Skeletal muscle tissue (tissue), 4 donors: ENCODE results near the gene NOS1. TPM values are rescaled to one million over a fixed set of nuclear protein-coding genes. Genes with fewer than 3 reads are reported as not detected.
"Not testable (repeated sequence)": the region's sequence is repeated elsewhere in the genome, so short reads cannot be mapped to it uniquely, and the experiment has no call there.

Experiments used
- H3K27ac ChIP-seq: one replicate; pipeline ENCODE4 v1.7.0; 2013; ENCODE audit warnings: mild to moderate bottlenecking, low read depth, low read length, inconsistent platforms
- H3K27me3 ChIP-seq, 3 donors: one replicate each; pipeline ENCODE4 v1.7.0; 2013; ENCODE audit warnings: low read length in 3 of 3; ENCODE audit not compliant: control insufficient read depth in 3 of 3, insufficient read depth in 3 of 3
- H3K36me3 ChIP-seq, 3 donors: one replicate each; pipeline ENCODE4 v1.7.0; 2013; ENCODE audit warnings: low read length in 3 of 3; ENCODE audit not compliant: control insufficient read depth in 3 of 3, insufficient read depth in 3 of 3
- H3K4me1 ChIP-seq, 3 donors: one replicate each; pipeline ENCODE4 v1.7.0; 2013; ENCODE audit warnings: low read length in 3 of 3, mild to moderate bottlenecking in 3 of 3; ENCODE audit not compliant: control insufficient read depth in 3 of 3, insufficient read depth in 3 of 3
- H3K4me3 ChIP-seq, 3 donors: one replicate each; pipeline ENCODE4 v1.7.0; 2013; ENCODE audit warnings: low read length in 3 of 3
- H3K9ac ChIP-seq, 3 donors: one replicate each; pipeline ENCODE4 v1.7.0; 2013; ENCODE audit warnings: low read length in 3 of 3, mild to moderate bottlenecking in 3 of 3, moderate library complexity in 2 of 3, low read depth in 1 of 3
- H3K9me3 ChIP-seq, 3 donors: one replicate each; pipeline ENCODE4 v1.7.0; 2013; ENCODE audit warnings: low read length in 3 of 3; ENCODE audit not compliant: control insufficient read depth in 3 of 3
- total RNA-seq: library from RNA; depleted of rRNA; stranded (reverse); fragments of >200 nt; gene quantifications from one replicate; pipeline ENCODE4 v1.2.3, GENCODE V29; 2014
- donor health status: Osteomylitis.

The NOS1 gene
- total RNA-seq, 1 donor from 2014 or later, result 0.52 TPM

GRCh38 chr12:117227000-117227653, 134.3 kb downstream of the NOS1 start:
- H3K9ac ChIP-seq, result no peak overlapping the region
- no peaks in the 10 kb centered on the region for H3K4me1 ChIP-seq
- H3K9me3 ChIP-seq, result no peaks in the 10 kb centered on the region
- H3K27ac ChIP-seq, result no peak overlapping the region
- H3K27me3 ChIP-seq, result no peaks in the 10 kb centered on the region
- H3K36me3 ChIP-seq, result peaks cover 28 to 52% (median 44%) of the 10 kb centered on the region in 3 donors
- H3K4me3 ChIP-seq, result no peak overlapping the region

- no peaks in the 10 kb centered on the region for H3K9me3 ChIP-seq
- no peak overlapping the region for H3K27ac ChIP-seq
- H3K36me3 ChIP-seq, result peaks cover 22 to 47% (median 39%) of the 10 kb centered on the region in 3 donors
- H3K27me3 ChIP-seq, result no peaks in the 10 kb centered on the region
- H3K4me3 ChIP-seq, result no peak overlapping the region
- H3K9ac ChIP-seq, result no peak overlapping the region
- no peaks in the 10 kb centered on the region for H3K4me1 ChIP-seq
Measured at GRCh38 chr12:117226505-117226904, 134.9 kb downstream of the NOS1 start.

- Histone ChIP-seq H3K4me1 (no peaks in the 10 kb centered on the region), H3K36me3 (peaks cover 17 to 39% (median 38%) of the 10 kb centered on the region in 3 donors), H3K9me3 (no peaks in the 10 kb centered on the region), H3K4me3 (no peak overlapping the region), H3K27me3 (peaks cover 0 to 2% (median under 1%) of the 10 kb centered on the region in 3 donors), H3K9ac (no peak overlapping the region), H3K27ac (no peak overlapping the region)
Measured at GRCh38 chr12:117225179-117225578, 136.2 kb downstream of the NOS1 start.

GRCh38 chr12:117220947-117221346, 140.5 kb downstream of the NOS1 start:
- H3K27ac ChIP-seq, H3K4me1 ChIP-seq, H3K9me3 ChIP-seq, H3K4me3 ChIP-seq, H3K9ac ChIP-seq: not testable (repeated sequence)
- peaks cover 13 to 34% (median 28%) of the 10 kb centered on the region in 3 donors for H3K36me3 ChIP-seq
- H3K27me3 ChIP-seq, result peaks cover 0 to 13% (median 3%) of the 10 kb centered on the region in 3 donors

- H3K27me3 ChIP-seq, result peaks cover 0 to 13% (median 3%) of the 10 kb centered on the region in 3 donors
- peaks cover 13 to 21% (median 20%) of the 10 kb centered on the region in 3 donors for H3K36me3 ChIP-seq
- no peaks in the 10 kb centered on the region for H3K9me3 ChIP-seq
- H3K4me3 ChIP-seq, result no peak overlapping the region
- H3K4me1 ChIP-seq, result peaks cover 0 to 15% (median 2%) of the 10 kb centered on the region in 3 donors
- no peak overlapping the region for H3K9ac ChIP-seq
- no peak overlapping the region for H3K27ac ChIP-seq
Measured at GRCh38 chr12:117218149-117218548, 143.3 kb downstream of the NOS1 start.

- Histone ChIP-seq H3K9ac (no peak overlapping the region), H3K4me1 (peaks cover 0 to 16% (median 2%) of the 10 kb centered on the region in 3 donors), H3K27ac (no peak overlapping the region), H3K4me3 (no peak overlapping the region), H3K9me3 (no peaks in the 10 kb centered on the region), H3K36me3 (peaks cover 6 to 16% (median 14%) of the 10 kb centered on the region in 3 donors), H3K27me3 (peaks cover 0 to 13% (median 3%) of the 10 kb centered on the region in 3 donors)
Measured at GRCh38 chr12:117216686-117217085, 144.7 kb downstream of the NOS1 start.

- Histone ChIP-seq H3K9me3 (no peaks in the 10 kb centered on the region), H3K27ac (no peak overlapping the region), H3K36me3 (peaks cover 3 to 10% (median 9%) of the 10 kb centered on the region in 3 donors), H3K27me3 (peaks cover 0 to 7% (median 0%) of the 10 kb centered on the region in 3 donors), H3K4me1 (peaks cover 0 to 16% (median 2%) of the 10 kb centered on the region in 3 donors), H3K4me3 (no peak overlapping the region), H3K9ac (no peak overlapping the region)
Measured at GRCh38 chr12:117214797-117215196, 146.6 kb downstream of the NOS1 start.

GRCh38 chr12:117213295-117213808, 148.1 kb downstream of the NOS1 start:
- H3K27me3 ChIP-seq, result peaks cover 0 to 2% (median 0%) of the 10 kb centered on the region in 3 donors
- peaks cover 0 to 13% (median 2%) of the 10 kb centered on the region in 3 donors for H3K4me1 ChIP-seq
- H3K27ac ChIP-seq, result no peak overlapping the region
- no peaks in the 10 kb centered on the region for H3K9me3 ChIP-seq
- H3K4me3 ChIP-seq, result no peak overlapping the region
- peaks cover 0 to 7% (median 5%) of the 10 kb centered on the region in 3 donors for H3K36me3 ChIP-seq
- no peak overlapping the region for H3K9ac ChIP-seq

GRCh38 chr12:117212563-117213190, 148.7 kb downstream of the NOS1 start:
- Histone ChIP-seq H3K9ac (no peak overlapping the region), H3K4me3 (no peak overlapping the region), H3K9me3 (no peaks in the 10 kb centered on the region), H3K27me3 (peaks cover 0 to 2% (median 0%) of the 10 kb centered on the region in 3 donors), H3K27ac (no peak overlapping the region), H3K36me3 (peaks cover 0 to 4% (median 2%) of the 10 kb centered on the region in 3 donors), H3K4me1 (peaks cover 0 to 6% (median 0%) of the 10 kb centered on the region in 3 donors)
